SW 1271 (cell line): ENCODE measurements around the gene KRTAP5-11.
"Not testable (repeated sequence)": the region's sequence is repeated elsewhere in the genome, so short reads cannot be mapped to it uniquely, and the experiment has no call there.

Experiments used
- DNase-seq, 2 experiments: peaks; one replicate each; lab custom pipeline; 2025; lab: John Stamatoyannopoulos, UW

KRTAP5-11 gene

DNA sequence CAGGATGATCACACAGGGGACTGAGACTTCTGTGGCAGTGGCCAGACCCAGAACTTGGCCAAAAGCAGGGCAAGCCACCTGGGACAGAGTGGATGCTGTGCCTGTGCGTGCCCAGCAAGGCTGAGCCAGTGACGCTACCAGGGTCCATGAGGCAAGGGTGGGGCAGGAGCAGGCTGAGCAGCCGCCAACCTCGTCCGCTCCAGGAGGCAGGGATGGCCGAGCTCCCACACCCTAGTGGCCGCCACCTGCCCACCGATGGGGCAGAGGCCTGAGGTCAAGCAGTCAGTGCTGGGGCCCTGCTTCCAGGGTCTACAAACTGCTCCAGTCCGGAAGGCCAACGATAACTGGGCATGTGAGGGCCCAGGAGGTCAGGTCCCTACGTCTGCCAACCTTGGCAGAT, 27.2 kb downstream of the KRTAP5-11 start:
- DNase-seq, result no peak

DNA sequence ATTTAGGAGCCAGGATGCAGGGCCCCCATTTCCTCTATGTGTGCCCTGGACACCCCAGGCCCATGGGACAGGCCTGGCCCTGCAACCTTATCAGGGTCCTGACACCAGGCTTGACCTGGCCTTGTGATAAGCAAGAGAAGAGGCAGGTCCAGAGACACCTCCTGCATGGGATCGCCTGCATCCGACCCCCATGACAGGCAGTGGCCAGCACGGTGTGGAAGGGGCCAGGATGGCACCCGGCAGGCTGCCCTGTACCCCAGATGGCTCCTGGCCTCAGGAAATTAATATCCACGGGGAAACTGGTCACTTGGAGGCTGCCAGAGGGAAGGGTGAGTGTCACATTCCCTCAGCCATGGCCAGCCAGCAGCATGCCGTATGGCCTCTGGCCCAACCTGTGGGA, 27.7 kb downstream of the KRTAP5-11 start:
- no peak for DNase-seq

- DNase-seq, result no peak
Observed at GRCh38 chr11:71551711-71552110, 31.0 kb downstream of the KRTAP5-11 start.

DNA sequence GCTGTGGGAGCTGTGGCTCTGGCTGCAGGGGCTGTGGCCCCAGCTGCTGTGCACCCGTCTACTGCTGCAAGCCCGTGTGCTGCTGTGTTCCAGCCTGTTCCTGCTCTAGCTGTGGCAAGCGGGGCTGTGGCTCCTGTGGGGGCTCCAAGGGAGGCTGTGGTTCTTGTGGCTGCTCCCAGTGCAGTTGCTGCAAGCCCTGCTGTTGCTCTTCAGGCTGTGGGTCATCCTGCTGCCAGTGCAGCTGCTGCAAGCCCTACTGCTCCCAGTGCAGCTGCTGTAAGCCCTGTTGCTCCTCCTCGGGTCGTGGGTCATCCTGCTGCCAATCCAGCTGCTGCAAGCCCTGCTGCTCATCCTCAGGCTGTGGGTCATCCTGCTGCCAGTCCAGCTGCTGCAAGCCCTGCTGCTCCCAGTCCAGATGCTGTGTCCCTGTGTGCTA, 33.9 kb downstream of the KRTAP5-11 start:
- no peak for DNase-seq

DNA sequence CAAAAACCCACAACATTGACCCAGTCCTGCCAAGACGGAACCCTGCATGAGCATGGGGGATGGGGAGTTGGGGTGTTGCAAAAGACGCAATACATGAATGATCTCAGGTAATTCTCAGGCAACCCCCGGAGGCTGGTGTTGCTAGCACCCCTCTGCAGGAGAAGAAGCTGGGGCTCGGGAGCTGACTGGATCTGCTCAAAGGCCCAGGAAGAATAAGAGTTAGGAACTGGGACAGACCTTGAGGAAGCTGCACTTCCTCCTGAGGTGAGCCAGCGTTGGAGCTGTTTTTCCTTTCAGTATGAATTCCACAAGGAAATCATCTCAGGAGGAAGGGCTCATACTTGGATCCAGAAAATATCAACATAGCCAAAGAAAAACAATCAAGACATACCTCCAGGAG, 34.6 kb downstream of the KRTAP5-11 start, which contains the start of gene KRTAP5-9:
Gene KRTAP5-9 (plus strand): TSS at position 301 of the 400 bp plus-strand sequence. CDS start 238 bp downstream, outside the sequence.
- DNase-seq, result no peak

- no peak for DNase-seq
Observed at GRCh38 chr11:71545405-71545966, 37.2 kb downstream of the KRTAP5-11 start.

DNA sequence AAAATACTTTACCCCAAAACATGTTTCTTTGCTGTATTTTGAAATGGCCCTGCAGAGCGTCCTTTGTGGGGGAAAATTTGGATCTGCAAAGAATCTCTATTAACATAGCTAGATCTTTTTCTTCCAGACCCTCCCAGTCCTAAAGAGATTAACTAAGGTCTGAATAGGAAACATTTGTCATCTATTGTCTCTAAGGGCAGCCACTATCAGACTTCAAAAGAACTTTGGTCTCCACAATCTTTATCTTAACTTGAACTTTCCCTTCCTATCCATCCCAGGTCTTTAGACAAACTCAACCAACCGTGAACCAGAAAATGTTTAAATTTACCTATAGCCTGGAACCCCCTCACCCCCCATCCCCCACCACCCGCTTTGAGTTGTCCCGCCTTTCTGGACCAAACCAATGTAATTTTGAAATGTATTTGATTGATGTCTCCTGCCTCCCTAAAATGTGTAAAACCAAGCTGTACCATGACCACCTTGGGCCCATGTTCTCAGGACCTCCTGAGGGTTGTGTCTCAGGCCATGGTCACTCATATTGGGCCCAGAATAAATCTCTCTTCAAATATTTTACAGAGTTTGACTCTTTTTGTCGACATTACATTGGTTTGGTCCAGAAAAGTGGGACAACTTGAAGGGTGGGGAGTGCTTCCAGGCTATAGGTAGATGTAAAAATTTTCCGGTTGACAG, 38.0 kb downstream of the KRTAP5-11 start:
- no peak for DNase-seq

DNA sequence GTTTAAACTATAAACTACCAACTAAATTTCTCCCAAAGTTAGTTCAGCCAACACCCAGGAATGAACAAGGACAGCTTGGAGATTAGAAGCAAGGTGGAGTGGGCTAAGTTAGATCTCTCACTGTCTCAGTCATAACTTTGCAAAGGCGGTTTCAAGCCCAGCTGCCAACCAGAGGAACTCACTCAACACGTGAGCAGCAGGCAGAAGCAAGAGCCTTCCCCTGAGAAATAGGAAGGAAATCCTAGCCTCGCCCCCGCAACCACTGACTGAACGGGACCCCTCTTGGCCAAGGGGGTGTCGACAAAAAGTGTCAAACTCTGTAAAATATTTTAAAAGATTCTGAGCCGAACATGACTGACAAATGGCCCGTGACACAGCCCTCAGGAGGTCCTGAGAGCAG, 38.8 kb downstream of the KRTAP5-11 start:
- DNase-seq, result no peak

DNA sequence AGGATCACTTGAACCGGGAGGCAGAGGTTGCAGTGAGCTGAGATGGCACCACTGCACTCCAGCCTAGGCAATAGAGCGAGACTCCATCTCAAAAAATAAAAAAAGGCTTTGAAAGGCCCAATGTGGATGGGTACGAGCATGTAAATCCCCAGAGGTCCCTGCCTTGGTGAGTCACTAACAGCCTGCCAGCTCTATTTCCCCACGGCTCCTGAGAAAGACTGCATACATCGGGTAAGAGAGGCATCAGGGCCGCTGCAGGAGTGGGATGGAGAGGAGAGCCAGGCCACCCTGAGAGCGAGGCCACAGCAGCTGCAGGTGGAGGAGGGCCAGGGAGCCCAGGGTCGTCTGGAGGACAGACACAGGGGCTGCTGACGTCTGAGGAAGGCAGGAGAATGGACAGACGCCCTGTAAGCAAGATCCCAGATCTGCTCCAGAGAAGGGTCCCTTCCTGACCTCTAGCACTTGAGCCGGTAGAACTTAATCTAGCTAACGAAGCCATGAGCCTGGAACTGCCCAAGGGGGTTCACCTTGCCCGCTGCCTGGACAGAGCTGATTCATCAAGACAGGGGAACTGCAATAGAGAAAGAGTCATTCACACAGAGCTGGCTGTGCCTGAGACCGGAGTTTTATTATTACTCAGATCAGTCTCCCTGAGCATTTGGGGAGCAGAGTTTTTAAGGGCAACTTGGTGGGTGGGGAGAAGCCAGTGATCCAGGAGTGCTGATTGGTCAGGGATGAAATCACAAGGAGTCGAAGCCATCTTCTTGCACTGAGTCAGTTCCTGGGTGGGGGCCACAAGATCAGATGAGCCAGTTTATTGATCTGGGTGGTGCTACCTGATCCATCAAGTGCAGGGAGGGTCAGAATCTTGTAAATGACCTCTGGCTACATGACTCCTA, 39.5 kb downstream of the KRTAP5-11 start:
- no peak for DNase-seq

GRCh38 chr11:71542382-71542781, 40.3 kb downstream of the KRTAP5-11 start:
- no peak for DNase-seq

- DNase-seq, result not testable (repeated sequence)
Observed at GRCh38 chr11:71540521-71541304, 42.0 kb downstream of the KRTAP5-11 start.

- not testable (repeated sequence) for DNase-seq
Observed at GRCh38 chr11:71539971-71540370, 42.7 kb downstream of the KRTAP5-11 start.

- DNase-seq, result no peak
Observed at GRCh38 chr11:71539017-71539416, 43.7 kb downstream of the KRTAP5-11 start.

- no peak for DNase-seq
Observed at GRCh38 chr11:71538666-71538990, 44.0 kb downstream of the KRTAP5-11 start.

DNA sequence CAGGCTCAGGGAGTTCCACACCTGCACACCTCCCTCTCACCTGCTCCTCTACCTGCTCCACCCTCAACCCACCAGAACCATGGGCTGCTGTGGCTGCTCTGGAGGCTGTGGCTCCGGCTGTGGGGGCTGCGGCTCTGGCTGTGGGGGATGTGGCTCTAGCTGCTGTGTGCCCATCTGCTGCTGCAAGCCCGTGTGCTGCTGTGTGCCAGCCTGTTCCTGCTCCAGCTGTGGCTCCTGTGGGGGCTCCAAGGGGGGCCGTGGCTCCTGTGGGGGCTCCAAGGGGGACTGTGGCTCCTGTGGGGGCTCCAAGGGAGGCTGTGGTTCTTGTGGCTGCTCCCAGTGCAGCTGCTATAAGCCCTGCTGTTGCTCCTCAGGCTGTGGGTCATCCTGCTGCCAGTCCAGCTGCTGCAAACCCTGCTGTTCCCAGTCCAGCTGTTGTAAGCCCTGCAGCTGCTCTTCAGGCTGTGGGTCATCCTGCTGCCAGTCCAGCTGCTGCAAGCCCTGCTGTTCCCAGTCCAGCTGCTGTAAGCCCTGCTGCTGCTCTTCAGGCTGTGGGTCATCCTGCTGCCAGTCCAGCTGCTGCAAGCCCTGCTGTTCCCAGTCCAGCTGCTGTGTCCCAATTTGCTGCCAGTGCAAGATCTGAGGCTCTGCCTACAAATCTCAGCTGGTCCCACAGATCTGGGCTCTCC, 44.6 kb downstream of the KRTAP5-11 start, which contains the start of gene KRTAP5-8:
Gene KRTAP5-8 (plus strand): TSS at position 49 of the 689 bp plus-strand sequence. CDS start 31 bp downstream, at position 80.
- DNase-seq, result not testable (repeated sequence)

DNA sequence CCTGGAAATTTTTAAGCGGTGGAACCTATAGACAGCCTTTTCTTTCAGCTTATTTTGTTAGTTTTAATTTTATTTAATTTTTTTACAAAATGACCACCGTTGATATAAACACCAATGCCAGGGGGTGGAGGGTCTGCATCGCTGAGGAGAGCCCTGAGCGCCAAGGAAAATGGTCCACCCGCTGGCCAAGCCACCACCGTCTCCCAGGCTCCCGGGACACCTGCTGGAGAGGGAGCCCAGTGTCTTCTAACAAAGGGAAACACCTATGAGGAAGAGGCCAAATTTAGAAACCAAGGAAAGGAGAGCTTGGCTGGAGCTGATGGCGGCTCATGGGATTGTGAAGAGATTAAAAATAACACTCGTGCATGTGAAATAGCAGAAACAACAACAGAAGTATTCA, 45.1 kb downstream of the KRTAP5-11 start:
- DNase-seq, result no peak

DNA sequence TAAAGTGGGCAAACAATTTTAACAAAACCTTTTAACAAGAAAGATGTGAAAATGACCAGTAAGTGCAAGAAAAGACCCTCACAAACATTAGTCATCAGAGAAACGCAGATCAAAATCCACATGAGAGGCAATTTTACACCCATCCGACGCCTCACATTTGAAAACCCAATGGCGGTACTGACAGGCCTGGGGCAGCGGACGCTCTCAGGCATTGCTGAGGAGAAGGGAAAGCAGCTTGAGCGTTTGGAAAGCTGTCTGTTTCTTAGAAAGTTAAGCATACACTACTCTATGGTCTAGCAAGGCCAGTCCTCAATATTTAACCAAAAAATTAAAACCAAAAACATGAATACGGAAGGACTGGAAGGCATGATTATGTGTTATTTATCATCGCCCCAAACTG, 46.9 kb downstream of the KRTAP5-11 start:
- DNase-seq, result no peak

DNA sequence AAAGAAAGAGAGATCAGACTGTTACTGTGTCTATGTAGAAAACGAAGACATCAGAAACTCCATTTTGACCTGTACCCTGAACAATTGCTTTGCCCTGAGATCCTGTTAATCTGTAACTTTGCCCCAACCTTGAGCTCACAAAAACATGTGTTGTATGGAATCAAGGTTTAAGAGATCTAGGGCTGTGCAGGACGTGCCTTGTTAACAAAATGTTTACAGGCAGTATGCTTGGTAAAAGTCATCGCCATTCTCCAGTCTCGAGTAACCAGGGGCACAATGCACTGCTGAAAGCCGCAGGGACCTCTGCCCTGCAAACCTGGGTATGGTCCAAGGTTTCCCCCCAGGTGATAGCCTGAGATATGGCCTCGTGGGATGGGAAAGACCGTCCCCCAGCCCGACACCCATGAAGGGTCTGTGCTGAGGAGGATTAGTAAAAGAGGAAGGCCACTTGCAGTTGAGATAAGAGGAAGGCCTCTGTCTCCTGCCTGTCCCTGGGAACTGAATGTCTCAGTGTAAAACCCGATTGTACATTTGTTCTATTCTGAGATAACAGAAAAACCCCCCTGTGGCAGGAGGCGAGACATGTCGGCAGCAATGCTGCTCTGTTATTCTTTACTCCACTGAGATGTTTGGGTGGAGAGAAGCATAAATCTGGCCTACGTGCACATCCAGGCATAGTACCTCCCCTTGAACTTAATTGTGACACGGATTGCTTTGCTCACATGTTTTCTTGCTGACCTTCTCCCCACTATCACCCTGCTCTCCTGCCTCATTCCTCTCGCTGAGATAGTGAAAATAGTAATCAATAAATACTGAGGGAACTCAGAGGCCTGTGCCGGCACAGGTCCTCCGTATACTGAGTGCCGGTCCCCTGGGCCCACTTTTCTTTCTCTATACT, 47.7 kb downstream of the KRTAP5-11 start:
- not testable (repeated sequence) for DNase-seq

- no peak for DNase-seq
Observed at GRCh38 chr11:71532036-71532610, 50.6 kb downstream of the KRTAP5-11 start.
